K562 (cell line): Measurements from ENCODE around the gene ARHGEF38. TPM values are rescaled to one million over a fixed set of nuclear protein-coding genes. Genes with fewer than 3 reads are reported as not detected.

Experiments used
- ATAC-seq: fragments of 200-7000 bp; cut with Tn5 transposase; 3 replicates; pipeline ENCODE4 v1.9.1; 2020; ENCODE audit warnings: moderate library complexity
- BruUV-seq: library from RNA; stranded (reverse); fragments of 400-500 nt; replicated peaks from 2 replicates; lab custom pipeline; 2021; lab: Mats Ljungman, UMichigan
- CTCF ChIA-PET: fragments of 300-600 bp; formaldehyde crosslinking; extraction: SDS; loops from one replicate; lab custom pipeline; 2021; ENCODE audit warnings: low intra/inter-chr PET ratio; lab: Yijun Ruan, JAX
- POLR2A ChIA-PET: fragments of 300-600, 350-650 bp; sonication (Branson Sonifier 250); formaldehyde crosslinking; extraction: SDS; loops from one replicate; lab custom pipeline; 2021; ENCODE audit warnings: antibody characterized with exemption, inconsistent platforms; lab: Yijun Ruan, JAX
- DNase-seq, 4 experiments: peaks; one replicate each; pipeline versions ENCODE4 v3.0.0 to v3.0.0-alpha.2; 2011 to 2018; ENCODE audit warnings: low spot score in 3 of 4, mixed read lengths in 3 of 4; ENCODE audit errors: extremely low read depth in 1 of 4
- FAIRE-seq: peaks from 2 replicates; lab custom pipeline; 2011; peaks lifted over from hg19 to GRCh38; lab: Jason Lieb, UNC
- H2AFZ ChIP-seq: 2 replicates; pipeline ENCODE4 v1.6.0; 2011; ENCODE audit warnings: low read depth, low read length, control low read depth, inconsistent platforms
- H3K27ac ChIP-seq: fragments of 200-600 bp; 3 replicates; pipeline ENCODE4 v1.8.0; 2011; ENCODE audit warnings: low read depth, mild to moderate bottlenecking, control low read depth, inconsistent platforms, low read length, moderate library complexity, mixed read lengths; ENCODE audit errors: extremely low read depth
- H3K27me3 ChIP-seq, 2 experiments: fragments of 300-600 bp in 1 of 2; 2 replicates in 1 of 2; 3 replicates in 1 of 2; pipeline versions ENCODE4 v1.6.0 to v1.8.0; 2011; ENCODE audit warnings: inconsistent platforms in 2 of 2, low read length in 2 of 2, mild to moderate bottlenecking in 1 of 2, mixed read lengths in 1 of 2, moderate library complexity in 1 of 2; ENCODE audit not compliant: control insufficient read depth in 2 of 2, insufficient read depth in 2 of 2
- H3K36me3 ChIP-seq: fragments of 300-600 bp; 3 replicates; pipeline ENCODE4 v1.8.0; 2011; ENCODE audit warnings: mild to moderate bottlenecking, low read length, inconsistent platforms; ENCODE audit not compliant: control insufficient read depth, insufficient read depth
- H3K4me1 ChIP-seq, 2 experiments: fragments of 200-600 bp in 1 of 2; replicated peaks in 1 of 2; 2 replicates in 1 of 2; 3 replicates in 1 of 2; pipeline versions ENCODE4 v1.5.1 to v1.8.0; 2011; ENCODE audit warnings: inconsistent platforms in 2 of 2, low read length in 2 of 2, mild to moderate bottlenecking in 1 of 2, mixed read lengths in 1 of 2, moderate library complexity in 1 of 2; ENCODE audit not compliant: control insufficient read depth in 2 of 2, insufficient read depth in 2 of 2
- H3K4me2 ChIP-seq: 2 replicates; pipeline ENCODE4 v1.6.1; 2011; ENCODE audit warnings: low read length, control low read depth, inconsistent platforms, mixed read lengths; ENCODE audit not compliant: insufficient read depth
- H3K4me3 ChIP-seq: fragments of 200-600 bp; sonication (generic), shearing (Covaris generic); 2 replicates; pipeline ENCODE4 v1.5.1; 2016; ENCODE audit warnings: control low read depth, inconsistent platforms
- H3K79me2 ChIP-seq: fragments of 200-600 bp; 3 replicates; pipeline ENCODE4 v1.8.0; 2011; ENCODE audit warnings: low read length, inconsistent platforms; ENCODE audit not compliant: control insufficient read depth, insufficient read depth
- H3K9ac ChIP-seq, 2 experiments: 2 replicates each; pipeline versions ENCODE4 v1.6.0 to v1.6.1; 2011; ENCODE audit warnings: low read depth in 2 of 2, low read length in 2 of 2, control low read depth in 1 of 2, inconsistent platforms in 1 of 2, mild to moderate bottlenecking in 1 of 2, mixed read lengths in 1 of 2; ENCODE audit not compliant: insufficient read depth in 1 of 2
- H3K9me1 ChIP-seq: one replicate; pipeline ENCODE4 v1.6.0; 2011; ENCODE audit warnings: inconsistent platforms, mild to moderate bottlenecking, low read length, moderate library complexity; ENCODE audit not compliant: control insufficient read depth, insufficient read depth
- H3K9me3 ChIP-seq: replicated peaks from 2 replicates; pipeline ENCODE4 v1.5.1; 2011; ENCODE audit warnings: low read depth, low read length, inconsistent platforms; ENCODE audit not compliant: control insufficient read depth, insufficient read depth
- H4K20me1 ChIP-seq: replicated peaks from 2 replicates; pipeline ENCODE4 v1.6.1; 2011; ENCODE audit warnings: low read length, inconsistent platforms, mixed read lengths; ENCODE audit not compliant: control insufficient read depth, insufficient read depth
- CBX1 ChIP-seq: sonication (generic); IDR thresholded peaks from 2 replicates; pipeline ENCODE4 v1.6.1; 2016; ENCODE audit warnings: antibody characterized with exemption, low read depth, mild to moderate bottlenecking
- FUS ChIP-seq: fragments of 200-400 bp; formaldehyde crosslinking; optimal IDR thresholded peaks from 2 replicates; pipeline ENCODE3; 2017; ENCODE audit warnings: low read depth, low read length
- HOXB6 ChIP-seq: fragments of 250-450 bp; sonication (Bioruptor Pico); IDR thresholded peaks from 2 replicates; pipeline ENCODE4 v1.5.1; 2022; ENCODE audit warnings: mild to moderate bottlenecking, borderline replicate concordance
- NFE2 ChIP-seq: IDR thresholded peaks from 2 replicates; pipeline ENCODE4 v1.6.1; 2014; ENCODE audit warnings: antibody characterized with exemption, low read depth
- RAD21 ChIP-seq, 2 experiments: fragments of 250-450 bp in 1 of 2; fragments of 450-650 bp in 1 of 2; sonication (Bioruptor Pico) in 1 of 2; formaldehyde crosslinking in 1 of 2; IDR thresholded peaks in 1 of 2; conservative IDR thresholded peaks in 1 of 2; 2 replicates each; pipeline versions ENCODE4 v1.4.0 to v1.8.0; 2020 to 2022; ENCODE audit warnings: mild to moderate bottlenecking in 2 of 2, moderate library complexity in 1 of 2
- WGBS: fragments of 100-300 bp; shearing (Covaris generic); methylation state at CpG from one replicate; pipeline ENCODE4 v1.1.6; 2016; ENCODE audit warnings: low coverage, mixed read lengths; ENCODE audit not compliant: insufficient coverage; ENCODE audit errors: missing lambda C conversion rate; 5-methylcytosine and 5-hydroxymethylcytosine counted together
- in situ Hi-C: fragments of 300-500 bp; cut with MboI; formaldehyde crosslinking; loops from 4 replicates; pipeline ENCODE4 v1.15.0; 2018; ENCODE audit warnings: inconsistent platforms, mixed read lengths
- intact Hi-C: fragments of 100-400 bp; cut with micrococcal nuclease; formaldehyde crosslinking; loops from 2 replicates; pipeline ENCODE4 v1.14.2; 2022
- polyA plus RNA-seq, 8 experiments: library from polyadenylated mRNA; depleted of rRNA in 4 of 8; stranded (reverse) in 5 of 8; unstranded in 3 of 8; fragments of >200 nt; fragmentation: Nextera tagmentation in 2 of 8; fragmentation: Illumina TruSeq in 1 of 8; extraction: Ambion mirVana in 2 of 8; extraction: Trizol in 1 of 8; gene quantifications; 2 replicates each; pipeline versions ENCODE4 v1.2.1 to v1.2.3, GENCODE V29; 2011 to 2014; ENCODE audit warnings: inconsistent platforms in 1 of 8, missing spikeins in 1 of 8
- total RNA-seq, 7 experiments: library from RNA; depleted of rRNA in 6 of 7; stranded (reverse); fragments of >200 nt in 6 of 7; fragmentation: Illumina TruSeq in 2 of 7; extraction: Trizol in 2 of 7; gene quantifications; 2 replicates each; pipeline versions ENCODE4 v1.2.1 to v1.2.3, GENCODE V29; 2011 to 2021; ENCODE audit warnings: low replicate concordance in 1 of 7
- TF ChIP-seq, protein P1 (sequence below), 3 experiments: IDR thresholded peaks in 2 of 3; conservative IDR thresholded peaks in 1 of 3; 2 replicates each; pipeline ENCODE4 v1.5.1; 2011 to 2012; ENCODE audit warnings: low read length in 3 of 3, mild to moderate bottlenecking in 3 of 3, control low read depth in 2 of 3, improper control_type of control experiment in 1 of 3, inconsistent platforms in 1 of 3, low read depth in 1 of 3, mixed read lengths in 1 of 3, moderate library complexity in 1 of 3; ENCODE audit not compliant: insufficient read depth in 2 of 3

ARHGEF38 gene
- total and polyA plus RNA-seq, 9 of the 15 experiments (the other 6 are each of a cell fraction or from before 2014, with no cell fraction given), result 0.17 TPM; not detected in 8

DNA sequence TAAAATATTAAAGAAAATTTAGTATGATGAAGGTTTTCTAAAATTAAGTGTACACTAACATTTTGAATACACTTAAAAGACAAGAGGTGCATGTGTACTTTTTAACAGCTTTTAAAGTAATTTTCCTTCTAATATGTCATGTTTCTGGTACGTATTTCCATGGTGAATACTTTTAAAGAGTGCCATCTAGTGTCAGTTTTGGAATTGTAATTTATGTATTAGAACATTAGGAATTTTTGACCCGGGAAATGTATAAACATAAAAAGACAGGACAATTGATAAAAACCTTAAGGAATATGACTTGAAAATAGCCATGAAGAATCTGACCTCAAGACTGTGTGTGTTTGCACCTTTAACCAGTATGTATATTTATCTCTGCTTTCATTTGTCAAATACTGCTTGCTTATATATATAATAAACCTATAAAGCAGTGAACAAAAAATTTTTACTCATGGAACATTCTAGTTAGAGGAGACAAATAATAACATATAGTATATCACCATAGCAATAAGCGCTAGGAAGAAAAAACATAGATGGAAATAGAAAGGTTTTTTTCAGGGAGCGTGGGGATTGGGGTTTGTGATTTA, 163.4 kb downstream of the ARHGEF38 start:
- ATAC-seq (peak; percentile 61; the same call in 2 of the 3 replicates), FAIRE-seq (no peak), DNase-seq (peak in 2 of 4 experiments; percentile 28 to 36)
- WGBS, result 49% methylated on average over 4 of the region's 4 CpGs
- Histone ChIP-seq H3K27me3 (no peaks in the 10 kb centered on the region), H2AFZ (peak overlapping the region; percentile 14; the same call in 1 of the 2 replicates), H3K4me2 (no peak overlapping the region), H3K9ac (no peak overlapping the region), H3K9me1 (no peaks in the 10 kb centered on the region), H3K4me1 (no peaks in the 10 kb centered on the region; a peak in 1 of 5 replicates), H3K9me3 (no peaks in the 10 kb centered on the region), H3K36me3 (peaks cover 20% of the 10 kb centered on the region; the same call in 2 of the 3 replicates), H3K27ac (peak overlapping the region; percentile 13; the same call in 1 of the 3 replicates), H3K4me3 (no peak overlapping the region), H4K20me1 (no peaks in the 10 kb centered on the region), H3K79me2 (peaks cover 56% of the 10 kb centered on the region)
- POLR2A ChIA-PET, result no interaction called here
- in situ Hi-C loops (no loop called here), intact Hi-C loops (loop anchor here (2.0 kb wide), 1 partner anchor 195 kb away; no protein-coding TSS in a partner anchor)
- CTCF ChIA-PET, result interaction anchor here (0.8 kb wide), 1 partner anchor 195 kb away, joined by 3 read pairs; no protein-coding TSS in a partner anchor
- TF ChIP-seq, protein P1, sequence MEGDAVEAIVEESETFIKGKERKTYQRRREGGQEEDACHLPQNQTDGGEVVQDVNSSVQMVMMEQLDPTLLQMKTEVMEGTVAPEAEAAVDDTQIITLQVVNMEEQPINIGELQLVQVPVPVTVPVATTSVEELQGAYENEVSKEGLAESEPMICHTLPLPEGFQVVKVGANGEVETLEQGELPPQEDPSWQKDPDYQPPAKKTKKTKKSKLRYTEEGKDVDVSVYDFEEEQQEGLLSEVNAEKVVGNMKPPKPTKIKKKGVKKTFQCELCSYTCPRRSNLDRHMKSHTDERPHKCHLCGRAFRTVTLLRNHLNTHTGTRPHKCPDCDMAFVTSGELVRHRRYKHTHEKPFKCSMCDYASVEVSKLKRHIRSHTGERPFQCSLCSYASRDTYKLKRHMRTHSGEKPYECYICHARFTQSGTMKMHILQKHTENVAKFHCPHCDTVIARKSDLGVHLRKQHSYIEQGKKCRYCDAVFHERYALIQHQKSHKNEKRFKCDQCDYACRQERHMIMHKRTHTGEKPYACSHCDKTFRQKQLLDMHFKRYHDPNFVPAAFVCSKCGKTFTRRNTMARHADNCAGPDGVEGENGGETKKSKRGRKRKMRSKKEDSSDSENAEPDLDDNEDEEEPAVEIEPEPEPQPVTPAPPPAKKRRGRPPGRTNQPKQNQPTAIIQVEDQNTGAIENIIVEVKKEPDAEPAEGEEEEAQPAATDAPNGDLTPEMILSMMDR (IDR thresholded peaks at IDR 0.05 in 2 of 3, conservative IDR thresholded peaks at IDR 0.05 in 1 of 3; ENCODE audit: insufficient read depth in 2 of 3, low read depth in 1 of 3, low read length in 3 of 3), result peak in 2 of 3 experiments; percentile 20 to 63; a peak in 3 of 6 replicates
- TF ChIP-seq CBX1 (no peak), NFE2 (no peak), FUS (no peak), HOXB6 (CRISPR knock-in tag) (no peak), RAD21 (CRISPR knock-in tag; conservative IDR thresholded peaks at IDR 0.05 in 1 of 2, IDR thresholded peaks at IDR 0.05 in 1 of 2) (peak; percentile 32 to 38; a peak in 2 of 4 replicates)
- no TSS peak for BruUV-seq
